Stimulated activated CD8-positive, alpha-beta memory T cell treated with anti-CD3 and anti-CD28 coated beads, Interleukin-12 subunit alpha, Interleukin-12 subunit beta, amount 100 ng/mL, for 24 hours (primary cell): ENCODE data around the gene ZNF771.

Experiments used
- DNase-seq: peaks from one replicate; pipeline ENCODE4 v3.0.0-alpha.2; 2020; ENCODE audit errors: extremely low read depth

Gene ZNF771

DNA sequence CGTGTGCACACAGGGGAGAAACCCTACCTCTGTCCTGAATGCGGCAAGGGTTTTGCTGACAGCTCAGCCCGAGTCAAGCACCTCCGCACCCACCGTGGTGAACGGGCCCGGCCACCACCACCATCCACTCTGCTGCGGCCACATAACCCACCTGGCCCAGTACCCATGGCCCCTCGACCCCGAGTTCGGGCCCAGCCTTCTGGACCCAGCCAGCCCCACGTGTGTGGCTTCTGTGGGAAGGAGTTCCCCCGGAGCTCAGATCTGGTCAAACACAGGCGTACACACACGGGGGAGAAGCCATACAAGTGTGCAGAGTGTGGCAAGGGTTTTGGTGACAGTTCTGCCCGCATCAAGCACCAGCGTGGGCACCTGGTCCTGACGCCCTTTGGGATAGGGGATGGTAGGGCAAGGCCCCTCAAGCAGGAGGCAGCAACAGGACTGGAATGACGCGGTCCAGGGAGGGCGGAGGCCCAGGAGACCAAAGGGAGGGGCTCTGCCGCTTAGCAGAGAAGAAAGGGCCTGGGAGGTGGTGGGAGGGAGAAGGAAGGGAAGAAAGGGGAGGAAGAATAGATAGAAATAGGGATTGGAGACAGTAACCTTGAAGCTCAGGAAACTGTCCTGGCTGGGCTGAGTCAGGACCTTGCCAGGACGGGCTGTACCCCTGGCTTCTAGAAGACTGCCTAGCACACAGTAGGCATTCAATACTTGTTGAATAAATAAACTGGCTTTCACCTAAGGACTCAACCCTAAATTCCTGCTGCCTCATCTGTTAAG is 8.6 kb upstream of the ZNF771 start:
- no peak for DNase-seq

DNA sequence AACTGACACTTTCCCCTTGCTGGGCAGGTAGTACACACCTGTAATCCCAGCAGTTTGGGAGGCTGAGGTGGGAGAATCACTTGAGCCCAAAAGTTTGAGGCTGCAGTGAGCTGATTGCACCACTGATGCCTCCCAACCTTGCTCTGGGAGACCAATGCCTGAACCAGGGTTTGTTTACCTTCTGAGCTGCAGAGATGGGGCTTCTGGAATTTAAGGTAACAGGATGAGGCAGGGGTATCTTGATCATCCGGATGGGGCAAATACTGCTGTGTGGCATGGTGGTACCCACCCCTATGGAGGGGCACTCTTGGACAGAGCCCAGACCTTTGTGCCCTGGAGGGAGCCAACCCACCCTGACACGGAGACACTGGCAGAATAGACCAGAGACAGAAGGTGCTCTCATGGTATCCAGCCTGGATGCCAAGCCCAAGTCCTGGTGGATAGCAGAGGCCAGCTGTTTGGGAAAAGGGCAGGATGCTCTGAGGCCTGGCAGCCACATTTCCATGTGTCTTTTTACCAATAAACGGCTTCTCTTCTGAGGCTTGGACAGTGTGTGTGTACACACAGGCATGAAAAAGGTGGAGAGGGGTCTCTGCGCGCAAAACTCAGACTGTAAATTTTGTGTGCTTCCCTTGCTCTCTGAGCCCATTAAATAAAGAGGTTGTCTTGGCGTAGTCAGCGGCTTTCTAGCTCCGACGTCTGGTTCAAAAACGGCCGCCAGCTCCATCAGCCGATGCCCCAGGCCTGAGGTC is 7.8 kb upstream of the ZNF771 start:
- DNase-seq: no peak

DNA sequence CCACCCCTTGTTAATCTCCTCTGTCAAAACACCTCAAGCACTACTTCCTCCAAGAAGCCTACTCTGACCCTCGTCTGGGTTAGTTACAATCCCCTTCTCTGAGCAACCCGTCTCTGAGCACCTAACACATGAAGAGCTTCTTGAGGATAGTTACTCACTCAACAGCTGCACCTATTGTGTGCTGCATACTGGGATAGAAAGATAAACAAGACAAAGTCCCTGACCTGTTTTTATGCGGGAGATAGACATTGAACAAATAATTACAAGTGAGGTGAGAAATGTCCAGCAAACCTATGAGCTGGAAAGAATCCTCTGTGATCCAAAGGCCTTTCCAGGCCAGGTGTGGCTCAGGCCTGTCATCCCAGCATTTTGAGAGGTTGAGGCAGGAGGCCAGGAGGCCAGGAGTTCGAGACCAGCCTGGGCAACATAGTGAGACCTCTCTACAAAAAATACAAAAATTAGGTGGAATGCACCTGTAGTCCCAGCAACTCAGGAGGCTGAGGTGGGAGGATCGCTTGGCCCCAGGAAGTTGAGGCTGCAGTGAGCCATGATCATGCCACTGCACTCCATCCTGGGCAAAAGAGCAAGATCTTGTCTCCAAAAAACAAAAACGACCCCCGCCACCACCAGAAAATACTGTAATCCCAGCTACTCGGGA is 5.5 kb upstream of the ZNF771 start:
- no peak for DNase-seq

DNA sequence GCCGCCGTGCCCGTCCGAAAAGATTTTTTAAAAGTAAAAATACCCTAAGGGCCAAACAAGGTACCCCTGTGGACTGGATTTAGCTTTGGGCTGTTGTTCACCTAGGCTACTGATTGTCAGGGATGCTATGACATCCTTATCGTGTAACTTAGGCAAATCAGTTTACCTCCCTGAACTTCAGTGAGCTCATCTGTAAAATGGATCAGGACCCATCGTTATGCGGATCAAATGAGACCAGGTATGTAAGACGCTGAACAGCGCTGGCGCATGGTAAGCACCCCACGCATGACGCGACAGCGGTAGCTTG is 658 bp upstream of the ZNF771 start:
- no peak for DNase-seq

DNA sequence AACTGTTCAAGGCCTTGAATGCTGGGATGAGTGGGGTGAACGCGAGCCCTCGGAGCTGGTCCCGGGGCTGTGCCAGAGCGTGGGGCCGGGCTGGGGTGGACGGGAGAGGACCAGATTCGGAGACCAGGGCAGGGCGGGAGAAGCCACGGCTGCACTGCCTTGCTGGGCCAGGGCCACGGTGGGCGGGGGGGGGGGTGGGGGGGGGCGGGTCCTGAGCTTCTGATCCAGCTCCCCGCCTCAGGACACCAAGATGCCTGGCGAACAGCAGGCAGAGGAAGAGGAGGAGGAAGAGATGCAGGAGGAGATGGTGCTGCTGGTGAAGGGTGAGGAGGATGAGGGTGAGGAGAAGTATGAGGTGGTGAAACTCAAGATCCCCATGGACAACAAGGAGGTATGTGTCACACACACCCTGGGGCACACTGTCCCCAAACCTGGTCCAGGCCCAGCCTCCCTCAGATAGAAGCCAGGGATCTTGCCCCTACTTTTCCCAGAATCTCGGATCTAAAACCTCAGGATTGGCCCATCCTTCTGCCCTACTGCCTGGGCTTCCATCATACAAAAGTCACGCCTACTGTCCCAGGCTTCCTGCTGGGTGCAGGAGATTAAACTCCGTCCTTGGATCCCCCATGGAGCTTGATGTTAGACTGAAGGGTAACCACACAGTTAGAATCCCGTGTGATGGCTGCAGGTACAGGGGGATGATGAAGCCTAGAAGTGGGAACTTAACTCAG is 563 bp downstream of the ZNF771 start:
- DNase-seq: no peak

DNA sequence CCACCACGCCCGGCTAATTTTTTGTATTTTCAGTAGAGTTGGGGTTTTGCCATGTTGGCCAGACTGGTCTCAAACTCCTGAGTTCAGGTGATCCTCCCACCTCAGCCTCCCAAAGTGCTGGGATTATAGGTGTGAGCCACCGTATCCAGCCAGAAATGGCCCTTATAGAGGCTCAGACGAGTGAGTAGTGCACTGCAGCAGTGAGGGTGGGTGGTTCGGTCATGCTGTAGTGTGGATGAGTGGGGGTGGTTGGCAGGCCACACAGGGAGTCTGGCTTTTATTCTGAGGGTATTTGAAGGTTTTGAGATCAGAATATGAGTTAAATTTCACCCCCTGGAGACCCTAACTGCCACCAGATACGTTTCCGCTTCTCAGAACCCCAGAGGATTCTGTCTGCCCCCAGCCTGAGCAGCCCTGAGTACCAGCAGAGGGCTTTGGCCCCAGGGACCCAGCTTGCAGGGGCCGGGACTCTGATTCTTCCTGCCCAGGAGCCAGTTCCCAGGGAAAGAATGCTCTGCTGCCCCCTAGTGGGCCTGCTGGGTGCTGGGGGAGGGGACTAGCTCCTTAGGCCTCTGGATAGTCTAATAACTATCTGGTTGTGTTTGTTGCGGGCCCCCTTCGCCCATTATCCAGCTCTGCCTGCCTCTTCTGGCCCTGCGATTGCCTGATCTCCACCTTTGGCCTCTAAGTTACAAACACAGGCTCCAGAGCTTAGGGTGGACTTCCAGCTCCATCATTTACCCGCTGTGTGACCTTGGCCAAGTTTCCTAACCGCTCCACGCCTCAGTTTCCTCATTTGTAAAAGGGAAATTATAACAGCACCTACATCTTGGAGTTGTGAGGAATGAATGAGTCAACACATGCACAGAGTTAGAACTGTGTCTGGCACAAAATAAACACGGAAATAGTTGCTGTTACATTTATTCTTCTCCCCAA is 2.0 kb downstream of the ZNF771 start:
- peak; percentile 73 for DNase-seq

DNA sequence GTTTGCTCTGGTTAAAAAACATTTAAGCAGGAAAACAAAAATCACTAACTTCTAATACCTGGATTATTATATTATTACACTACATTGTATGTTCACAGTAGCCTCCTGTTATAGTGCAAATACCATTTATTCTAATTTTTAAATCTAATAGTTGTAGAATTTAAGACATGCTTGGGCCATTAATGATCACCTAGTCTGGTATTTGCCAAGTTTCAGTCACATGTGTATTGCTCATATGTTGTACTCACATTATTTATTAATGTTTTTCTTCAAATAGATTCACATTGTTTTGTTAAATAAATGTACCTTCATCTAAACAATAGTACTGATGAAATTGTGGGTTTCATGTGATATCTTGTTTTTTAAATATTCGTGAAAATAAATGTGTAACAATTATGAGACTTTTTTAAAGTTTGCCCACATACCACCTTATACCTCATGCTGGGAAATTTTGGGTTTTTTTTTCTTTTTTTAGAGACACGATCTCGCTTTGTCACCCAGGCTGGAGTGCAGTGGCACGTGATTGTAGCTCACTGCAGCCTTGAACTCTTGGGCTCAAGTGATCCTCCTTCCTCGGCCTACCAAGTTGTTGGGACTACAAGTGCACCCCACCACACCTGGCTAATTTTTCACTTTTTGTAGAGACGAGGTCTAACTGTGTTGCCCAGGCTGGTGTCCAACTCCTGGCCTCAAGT is 5.9 kb downstream of the ZNF771 start:
- no peak for DNase-seq

DNA sequence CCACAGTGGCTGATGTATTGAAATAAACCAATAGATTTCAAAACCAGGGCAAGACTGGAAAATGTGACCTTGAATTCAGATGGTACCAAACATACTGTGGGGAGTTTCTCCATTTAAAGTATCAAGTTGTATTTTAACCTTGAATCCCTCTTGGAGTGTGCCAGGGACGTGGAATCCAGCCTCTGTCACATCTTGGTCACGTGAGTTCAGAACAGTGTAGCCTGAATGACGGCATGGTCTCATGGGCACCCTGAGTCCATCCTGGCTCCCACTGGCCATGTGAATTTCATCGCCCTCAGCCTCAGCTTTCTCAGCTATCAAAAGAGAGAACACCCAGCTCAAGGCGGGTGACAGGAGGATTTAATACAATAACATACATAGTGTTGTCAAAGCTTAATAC is 6.8 kb downstream of the ZNF771 start:
- no peak for DNase-seq

DNA sequence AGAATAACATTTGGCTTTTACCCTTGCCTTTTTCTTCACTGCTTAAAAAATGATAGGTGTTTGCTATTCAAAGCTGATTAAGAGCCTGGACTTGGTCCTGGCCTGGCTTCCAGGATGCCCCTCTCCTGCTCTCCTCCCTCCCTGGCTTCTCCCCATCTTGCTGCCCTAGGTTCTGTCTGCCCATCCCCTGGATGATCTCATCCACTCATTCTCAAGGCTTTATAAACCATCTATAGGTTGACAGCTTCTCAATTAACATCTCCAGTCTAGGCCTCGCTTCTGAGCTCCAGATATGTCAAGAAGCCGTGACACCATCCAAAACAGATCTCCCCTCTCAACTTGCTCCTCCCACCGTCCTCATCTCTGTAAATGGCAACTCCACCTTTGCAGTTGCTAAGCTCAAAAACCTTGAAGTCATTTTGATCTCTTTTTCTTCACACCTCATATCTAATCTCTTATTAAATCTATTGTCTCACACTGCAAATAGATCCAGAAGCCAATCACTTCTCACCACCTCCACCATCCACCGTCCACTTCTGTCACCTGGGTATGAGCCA is 8.7 kb downstream of the ZNF771 start:
- no peak for DNase-seq

DNA sequence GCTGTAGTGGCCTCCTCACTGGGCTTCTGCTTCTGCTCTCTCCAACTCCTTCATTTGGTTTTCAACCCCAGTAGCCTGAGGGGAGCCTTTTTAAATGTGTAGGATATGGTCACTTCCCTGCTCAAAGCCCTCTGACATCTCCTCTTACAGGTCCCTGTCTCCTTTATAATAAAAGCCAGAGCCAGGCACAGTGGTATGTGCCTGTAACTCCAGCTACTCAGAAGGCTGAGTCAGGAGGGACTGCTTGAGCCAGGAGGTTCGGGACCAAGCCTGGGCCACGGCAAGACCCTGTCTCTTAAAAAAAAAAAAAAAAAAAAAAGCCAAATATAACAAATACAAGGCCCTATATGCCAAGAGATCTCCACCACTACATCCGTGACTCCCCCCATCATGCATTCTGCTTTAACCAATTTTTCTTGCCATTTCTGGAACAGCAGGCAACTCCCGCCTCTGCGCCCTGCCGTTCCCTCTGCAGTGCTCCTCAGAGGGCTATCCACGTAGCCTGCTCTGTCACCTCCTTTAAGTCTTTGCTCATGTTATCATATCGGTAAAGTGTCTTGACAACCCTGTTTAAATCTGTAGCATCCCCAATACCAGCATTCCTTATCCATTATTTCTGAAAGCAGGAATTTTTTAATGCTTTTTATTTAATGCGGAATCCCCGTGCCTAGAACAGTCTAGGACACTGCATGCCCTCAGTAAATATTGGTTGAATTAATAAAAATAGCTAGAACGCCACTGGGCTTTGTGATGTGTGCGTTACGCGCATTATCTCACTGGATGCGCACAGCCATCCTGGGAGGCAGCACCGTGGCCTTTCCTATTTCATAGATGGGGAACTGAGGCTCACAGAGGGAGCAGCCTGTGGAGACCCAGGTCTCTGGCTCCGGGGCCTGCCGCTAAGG is 9.5 kb downstream of the ZNF771 start:
- no peak for DNase-seq

DNA sequence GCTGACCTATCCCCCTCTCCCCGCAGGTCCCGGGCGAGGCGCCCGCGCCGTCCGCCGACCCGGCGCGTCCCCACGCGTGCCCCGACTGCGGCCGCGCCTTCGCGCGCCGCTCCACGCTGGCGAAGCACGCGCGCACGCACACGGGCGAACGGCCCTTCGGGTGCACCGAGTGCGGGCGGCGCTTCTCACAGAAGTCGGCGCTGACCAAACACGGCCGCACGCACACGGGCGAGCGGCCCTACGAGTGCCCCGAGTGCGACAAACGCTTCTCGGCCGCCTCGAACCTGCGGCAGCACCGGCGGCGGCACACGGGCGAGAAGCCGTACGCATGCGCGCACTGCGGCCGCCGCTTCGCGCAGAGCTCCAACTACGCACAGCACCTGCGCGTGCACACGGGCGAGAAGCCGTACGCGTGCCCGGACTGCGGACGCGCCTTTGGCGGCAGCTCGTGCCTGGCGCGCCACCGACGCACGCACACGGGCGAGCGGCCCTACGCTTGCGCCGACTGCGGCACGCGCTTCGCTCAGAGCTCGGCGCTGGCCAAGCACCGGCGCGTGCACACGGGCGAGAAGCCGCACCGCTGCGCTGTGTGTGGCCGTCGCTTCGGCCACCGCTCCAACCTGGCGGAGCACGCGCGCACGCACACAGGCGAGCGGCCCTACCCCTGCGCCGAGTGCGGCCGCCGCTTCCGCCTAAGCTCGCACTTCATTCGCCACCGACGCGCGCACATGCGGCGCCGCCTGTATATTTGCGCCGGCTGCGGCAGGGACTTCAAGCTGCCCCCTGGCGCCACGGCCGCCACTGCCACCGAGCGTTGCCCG is 10.3 kb downstream of the ZNF771 start:
- peak; percentile 68 for DNase-seq

DNA sequence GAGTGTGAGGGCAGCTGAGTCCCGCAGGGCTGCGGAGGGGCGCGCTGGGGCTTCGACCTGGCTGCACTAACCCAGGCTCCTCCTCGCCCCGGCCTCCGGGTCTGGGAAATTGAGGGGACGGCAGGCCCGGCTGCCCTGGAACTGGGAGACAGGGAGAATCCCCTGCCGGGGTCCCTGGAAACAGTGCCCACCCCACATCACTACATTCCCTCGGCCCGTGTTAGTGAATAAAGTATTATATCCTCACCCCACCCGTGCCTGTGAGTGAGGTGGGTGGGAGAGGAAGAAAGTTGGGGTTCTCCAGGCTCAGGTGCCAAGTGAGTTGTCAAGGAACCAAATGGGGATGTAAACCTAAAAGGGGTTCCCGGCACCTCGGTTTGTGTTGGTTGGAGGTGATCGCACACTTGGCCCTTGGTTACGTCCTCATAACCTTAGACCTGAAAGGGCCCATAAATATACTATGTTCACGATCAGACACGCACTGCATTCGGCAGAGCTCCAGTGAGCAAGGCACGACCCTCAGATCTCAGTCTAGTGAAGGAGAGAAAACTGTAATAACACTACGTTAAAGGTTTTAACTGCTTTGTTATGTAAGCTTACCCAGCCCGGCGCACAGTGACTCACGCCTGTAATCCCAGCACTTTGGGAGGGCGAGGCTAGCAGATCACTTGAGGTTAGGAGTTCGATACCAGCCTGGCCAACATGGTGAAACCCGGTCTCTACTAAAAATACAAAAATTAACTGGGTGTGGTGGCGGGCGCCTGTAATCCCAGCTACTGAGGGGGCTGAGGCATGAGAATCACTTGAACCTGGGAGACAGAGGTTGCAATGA is 11.2 kb downstream of the ZNF771 start:
- no peak for DNase-seq

DNA sequence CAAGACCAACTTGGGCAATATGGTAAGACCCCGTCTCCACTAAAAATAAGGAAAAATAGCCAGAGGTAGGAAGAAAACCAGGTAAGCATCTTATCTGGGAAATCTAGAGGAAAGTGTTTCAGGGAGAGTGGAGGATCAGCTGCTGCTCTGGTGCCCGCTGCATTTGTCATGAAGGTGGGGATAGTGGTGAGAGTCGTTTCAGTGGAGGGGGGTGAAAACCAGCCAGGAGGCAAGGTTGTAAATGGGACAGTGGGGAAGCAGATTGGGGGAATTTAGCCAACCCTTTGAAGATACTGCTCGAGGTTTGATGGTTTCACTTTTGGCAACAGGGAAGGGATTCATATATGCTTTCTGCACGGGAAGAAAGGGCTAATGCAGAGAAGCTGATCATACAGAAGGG is 13.6 kb downstream of the ZNF771 start:
- DNase-seq: no peak

DNA sequence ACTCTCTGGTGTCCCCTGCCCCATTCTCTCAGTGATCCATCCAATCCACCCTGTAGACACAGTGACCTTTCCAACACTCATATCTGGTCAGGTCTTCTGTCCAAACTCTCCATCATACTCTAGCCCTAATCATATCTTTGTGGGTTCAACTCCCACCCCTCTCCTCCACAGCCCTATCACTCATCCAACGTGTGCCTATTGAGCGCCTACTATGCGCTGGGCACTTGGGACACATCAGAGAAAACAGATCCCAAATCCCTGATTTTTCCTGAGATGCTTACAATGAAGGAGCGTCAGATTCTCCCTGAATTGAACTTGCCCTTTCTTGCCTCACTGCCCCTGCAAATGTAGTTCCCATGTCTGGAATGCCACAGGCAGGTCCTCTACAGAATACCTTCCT is 20.6 kb downstream of the ZNF771 start:
- no peak for DNase-seq

DNA sequence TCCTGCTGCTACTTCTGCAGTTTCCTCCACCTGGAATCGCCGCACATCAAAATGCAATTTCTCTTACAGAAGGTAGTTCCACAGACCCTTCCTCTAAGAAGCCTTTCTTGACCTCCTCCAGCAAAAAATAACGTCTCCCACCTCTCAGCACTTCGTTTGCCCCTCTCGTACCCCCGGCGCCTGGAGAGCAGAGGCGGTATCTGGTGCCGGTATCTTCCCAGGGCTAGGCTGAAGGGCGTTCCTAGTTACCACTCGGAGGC is 21.9 kb downstream of the ZNF771 start:
- DNase-seq: no peak

DNA sequence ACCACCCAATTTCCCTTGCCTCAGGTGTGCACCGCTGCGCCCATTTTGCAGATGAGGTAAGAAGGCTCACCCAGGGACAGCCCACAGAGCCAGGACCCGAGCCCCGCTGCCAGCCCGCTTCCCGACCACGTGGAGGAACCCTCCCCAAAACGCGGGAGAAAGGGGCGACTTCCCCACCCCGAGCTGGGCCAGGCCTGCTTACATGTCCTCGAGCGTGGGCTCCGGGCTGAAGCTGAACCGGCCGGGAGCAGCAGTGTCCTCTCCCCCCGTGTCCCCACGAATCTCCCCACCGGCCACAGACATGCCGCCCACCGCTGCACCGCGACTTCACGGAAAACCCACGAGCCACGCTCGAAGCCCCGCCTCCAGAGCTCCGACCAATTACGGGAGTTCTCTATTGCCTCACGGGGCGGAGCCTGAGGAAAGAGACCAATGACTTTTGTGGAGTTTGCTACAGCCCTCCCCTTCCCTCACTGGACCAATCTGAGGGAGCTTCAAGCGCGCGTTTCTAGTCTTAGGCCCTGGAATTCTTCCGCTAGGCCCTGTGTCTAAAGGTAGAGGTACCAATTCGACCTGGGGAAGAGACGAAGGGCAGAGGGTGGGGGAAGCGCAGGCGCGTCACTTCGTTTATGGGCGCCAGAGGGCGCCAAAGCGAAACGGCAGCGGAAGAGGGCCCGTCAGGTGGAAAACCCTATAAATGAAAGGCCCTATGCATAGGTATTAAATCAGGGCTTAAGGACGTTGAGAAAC is 22.4 kb downstream of the ZNF771 start, which contains the start of gene DCTPP1:
Gene DCTPP1, minus strand, starts transcription at position 353 of the 750 bp plus-strand sequence. Its CDS starts 50 bp downstream, at position 303.
- DNase-seq: peak; percentile 91

DNA sequence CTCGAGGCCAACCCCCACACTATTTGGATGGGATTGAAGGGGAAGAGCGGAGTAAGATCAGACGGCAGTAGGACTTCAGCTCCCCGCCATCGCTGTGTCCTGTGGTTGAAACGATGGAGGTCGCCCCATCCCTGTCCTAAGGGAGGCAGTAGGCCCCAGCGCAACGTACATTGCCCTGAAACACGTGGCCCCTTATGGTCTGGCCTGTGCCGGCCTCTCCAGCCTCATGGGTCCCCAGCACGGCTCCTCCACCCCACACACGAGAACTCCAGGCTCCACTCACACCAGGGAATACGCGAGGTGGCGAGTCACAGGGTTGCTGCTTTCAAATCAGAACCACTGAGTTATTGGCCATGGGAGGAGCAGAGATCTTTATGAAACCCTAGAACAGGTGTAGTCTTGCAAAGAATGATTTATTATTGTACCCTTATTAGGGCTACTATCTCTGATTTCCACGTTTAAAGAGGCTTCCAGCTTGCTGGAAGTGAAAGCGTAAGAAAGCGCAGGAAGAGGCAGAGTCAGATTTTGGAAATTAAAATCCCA is 23.1 kb downstream of the ZNF771 start:
- no peak for DNase-seq
